HL-60 (cell line): Measurements from ENCODE around the gene OR52B2.

Source experiments
- SPI1 ChIP-seq: IDR thresholded peaks from 2 replicates; pipeline ENCODE4 v1.6.1; 2012; ENCODE audit warnings: low read depth, mild to moderate bottlenecking, borderline replicate concordance
- TF ChIP-seq, protein P1 (sequence below): IDR thresholded peaks from one replicate; pipeline ENCODE4 v1.5.1; 2011; ENCODE audit warnings: low read length, control low read depth, inconsistent platforms; ENCODE audit not compliant: insufficient read depth

DNA sequence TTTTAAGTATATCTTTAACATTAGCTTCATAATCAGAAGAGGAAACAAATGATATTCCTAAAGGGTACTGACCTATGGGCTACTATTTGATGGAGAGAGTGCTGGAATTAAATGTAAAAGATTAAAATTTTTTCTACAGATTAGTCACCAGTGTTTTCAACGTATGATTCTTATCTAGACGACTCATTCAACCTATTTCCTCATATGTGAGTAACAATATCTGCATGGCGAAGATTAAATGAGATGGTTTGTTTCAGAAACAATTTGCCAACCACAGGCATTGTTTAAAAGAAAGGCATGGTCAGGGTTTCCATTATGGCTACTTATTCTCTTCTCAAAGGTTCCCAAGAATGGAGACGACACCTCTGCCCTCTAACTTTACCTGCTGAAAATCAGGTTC is 42.2 kb downstream of the OR52B2 start:
- TF ChIP-seq, protein P1, sequence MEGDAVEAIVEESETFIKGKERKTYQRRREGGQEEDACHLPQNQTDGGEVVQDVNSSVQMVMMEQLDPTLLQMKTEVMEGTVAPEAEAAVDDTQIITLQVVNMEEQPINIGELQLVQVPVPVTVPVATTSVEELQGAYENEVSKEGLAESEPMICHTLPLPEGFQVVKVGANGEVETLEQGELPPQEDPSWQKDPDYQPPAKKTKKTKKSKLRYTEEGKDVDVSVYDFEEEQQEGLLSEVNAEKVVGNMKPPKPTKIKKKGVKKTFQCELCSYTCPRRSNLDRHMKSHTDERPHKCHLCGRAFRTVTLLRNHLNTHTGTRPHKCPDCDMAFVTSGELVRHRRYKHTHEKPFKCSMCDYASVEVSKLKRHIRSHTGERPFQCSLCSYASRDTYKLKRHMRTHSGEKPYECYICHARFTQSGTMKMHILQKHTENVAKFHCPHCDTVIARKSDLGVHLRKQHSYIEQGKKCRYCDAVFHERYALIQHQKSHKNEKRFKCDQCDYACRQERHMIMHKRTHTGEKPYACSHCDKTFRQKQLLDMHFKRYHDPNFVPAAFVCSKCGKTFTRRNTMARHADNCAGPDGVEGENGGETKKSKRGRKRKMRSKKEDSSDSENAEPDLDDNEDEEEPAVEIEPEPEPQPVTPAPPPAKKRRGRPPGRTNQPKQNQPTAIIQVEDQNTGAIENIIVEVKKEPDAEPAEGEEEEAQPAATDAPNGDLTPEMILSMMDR = no peak
- no peak for TF ChIP-seq SPI1
